Lower leg skin (tissue), 4 donors: ENCODE results near the gene AHCYL2. TPM values are rescaled to one million over a fixed set of nuclear protein-coding genes. Genes with fewer than 3 reads are reported as not detected.

Experiments used
- DNase-seq, 2 donors: peaks; one replicate each; pipeline ENCODE4 v3.0.0-alpha.2; 2019; ENCODE audit warnings: low spot score in 2 of 2
- H3K4me3 ChIP-seq: fragments of 200-600 bp; sonication (generic); 2 replicates; pipeline ENCODE4 v1.5.1; 2017; ENCODE audit warnings: mild to moderate bottlenecking, low read depth; ENCODE audit not compliant: poor library complexity, severe bottlenecking
- POLR2A ChIP-seq, 2 donors: fragments of 450-650 bp; IDR thresholded peaks; one replicate each; pipeline ENCODE4 v1.6.1; 2016 to 2017; ENCODE audit warnings: antibody characterized with exemption in 2 of 2, mild to moderate bottlenecking in 1 of 2, moderate library complexity in 1 of 2
- WGBS, 2 donors: methylation state at CpG; one replicate each; pipeline ENCODE4 v1.1.5; 2018; 5-methylcytosine and 5-hydroxymethylcytosine counted together
- intact Hi-C: fragments of 100-400 bp; cut with DNase I; formaldehyde crosslinking; loops from one replicate; pipeline ENCODE4 v1.15.0; 2023; ENCODE audit warnings: low total_unique reads
- total RNA-seq, 4 donors: library from RNA; depleted of rRNA; stranded (reverse); fragments of >200 nt; gene quantifications; one replicate each; pipeline ENCODE4 v1.1.0, GENCODE V29; 2016
- TF ChIP-seq, protein P1 (sequence below), 3 donors: fragments of 450-650 bp; IDR thresholded peaks; one replicate each; pipeline ENCODE4 v1.5.1; 2016; ENCODE audit warnings: antibody characterized with exemption in 3 of 3, mild to moderate bottlenecking in 3 of 3, moderate library complexity in 2 of 3

Gene AHCYL2
- total RNA-seq, 4 donors from 2014 or later, result 31.1 to 45.8 (median 39.2) TPM

DNA sequence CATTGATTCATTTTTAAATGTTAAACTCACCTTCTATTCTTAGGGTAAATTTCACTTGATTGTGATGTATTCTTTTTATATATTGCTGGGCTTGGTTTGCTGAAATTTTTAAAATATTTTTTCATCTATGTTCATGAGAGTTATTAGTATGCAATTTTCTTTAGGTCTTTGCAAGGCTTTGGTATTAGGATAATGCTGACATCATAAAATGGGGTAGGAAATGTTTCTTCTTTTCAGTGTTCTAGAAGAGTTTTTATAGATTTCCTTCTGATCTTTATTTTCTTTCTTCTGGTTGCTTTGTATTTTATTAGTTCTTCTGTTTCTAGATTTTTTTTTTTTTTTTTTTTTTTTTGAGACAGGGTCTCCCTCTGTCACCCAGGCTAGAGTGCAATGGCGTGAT, 56.3 kb downstream of the AHCYL2 start:
- intact Hi-C loops, result no loop called here
- no peak for DNase-seq
- WGBS, 2 donors, result 100% methylated on average over 1 of the region's 1 CpG
- no peak overlapping the region for H3K4me3 ChIP-seq
- TF ChIP-seq, protein P1, sequence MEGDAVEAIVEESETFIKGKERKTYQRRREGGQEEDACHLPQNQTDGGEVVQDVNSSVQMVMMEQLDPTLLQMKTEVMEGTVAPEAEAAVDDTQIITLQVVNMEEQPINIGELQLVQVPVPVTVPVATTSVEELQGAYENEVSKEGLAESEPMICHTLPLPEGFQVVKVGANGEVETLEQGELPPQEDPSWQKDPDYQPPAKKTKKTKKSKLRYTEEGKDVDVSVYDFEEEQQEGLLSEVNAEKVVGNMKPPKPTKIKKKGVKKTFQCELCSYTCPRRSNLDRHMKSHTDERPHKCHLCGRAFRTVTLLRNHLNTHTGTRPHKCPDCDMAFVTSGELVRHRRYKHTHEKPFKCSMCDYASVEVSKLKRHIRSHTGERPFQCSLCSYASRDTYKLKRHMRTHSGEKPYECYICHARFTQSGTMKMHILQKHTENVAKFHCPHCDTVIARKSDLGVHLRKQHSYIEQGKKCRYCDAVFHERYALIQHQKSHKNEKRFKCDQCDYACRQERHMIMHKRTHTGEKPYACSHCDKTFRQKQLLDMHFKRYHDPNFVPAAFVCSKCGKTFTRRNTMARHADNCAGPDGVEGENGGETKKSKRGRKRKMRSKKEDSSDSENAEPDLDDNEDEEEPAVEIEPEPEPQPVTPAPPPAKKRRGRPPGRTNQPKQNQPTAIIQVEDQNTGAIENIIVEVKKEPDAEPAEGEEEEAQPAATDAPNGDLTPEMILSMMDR (IDR thresholded peaks at IDR 0.05), result no peak
- TF ChIP-seq POLR2A (IDR thresholded peaks at IDR 0.05), result no peak

DNA sequence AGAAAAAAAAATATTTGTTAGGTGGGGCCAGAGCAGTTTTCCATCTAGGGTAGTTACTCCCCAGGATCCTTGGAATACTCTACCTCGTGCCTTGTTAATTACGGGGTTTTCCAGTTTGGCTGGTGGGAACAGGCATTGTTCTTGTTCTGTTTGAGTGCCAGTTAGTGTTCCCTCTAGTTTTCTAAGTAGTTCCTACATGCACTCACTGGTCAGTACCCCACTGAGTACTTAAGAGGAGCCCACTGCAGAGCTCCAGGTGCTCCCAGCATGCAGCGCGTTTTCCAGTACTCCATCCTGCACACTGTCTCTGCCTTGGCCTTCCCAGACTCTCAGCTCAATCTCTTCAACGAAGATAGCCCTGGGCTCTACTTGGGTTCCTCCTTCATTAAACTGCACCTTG, 58.0 kb downstream of the AHCYL2 start:
- intact Hi-C loops, result no loop called here
- WGBS, 2 donors, result 55 to 64% methylated on average over 5 of the region's 5 CpGs
- no peak for DNase-seq
- TF ChIP-seq, protein P1 (IDR thresholded peaks at IDR 0.05), result no peak
- TF ChIP-seq POLR2A (IDR thresholded peaks at IDR 0.05), result no peak
- no peak overlapping the region for H3K4me3 ChIP-seq

DNA sequence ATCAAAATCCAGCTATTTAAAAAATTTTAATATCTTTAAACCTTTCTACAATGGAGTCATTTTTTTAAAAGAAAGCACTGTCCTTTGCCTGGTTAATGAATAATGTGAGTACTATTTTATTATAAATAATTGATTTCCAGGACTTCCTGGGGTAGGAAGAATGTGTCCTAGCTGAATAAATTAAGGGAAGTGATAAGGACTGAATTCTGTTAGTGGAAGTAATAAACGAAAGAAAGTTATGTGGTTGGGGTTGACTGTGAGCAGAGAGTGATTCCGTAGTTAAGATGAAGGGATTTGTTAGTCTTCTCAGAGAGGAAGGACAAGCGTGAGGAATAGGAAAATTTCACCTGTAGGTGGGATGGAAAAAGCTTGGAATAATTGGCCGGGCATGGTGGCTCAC, 59.1 kb downstream of the AHCYL2 start:
- TF ChIP-seq POLR2A (IDR thresholded peaks at IDR 0.05), result no peak
- TF ChIP-seq, protein P1 (IDR thresholded peaks at IDR 0.05), result no peak
- 73 to 79% methylated on average over 4 of the region's 4 CpGs for WGBS, 2 donors
- no peak for DNase-seq
- intact Hi-C loops, result no loop called here
- H3K4me3 ChIP-seq, result no peak overlapping the region

DNA sequence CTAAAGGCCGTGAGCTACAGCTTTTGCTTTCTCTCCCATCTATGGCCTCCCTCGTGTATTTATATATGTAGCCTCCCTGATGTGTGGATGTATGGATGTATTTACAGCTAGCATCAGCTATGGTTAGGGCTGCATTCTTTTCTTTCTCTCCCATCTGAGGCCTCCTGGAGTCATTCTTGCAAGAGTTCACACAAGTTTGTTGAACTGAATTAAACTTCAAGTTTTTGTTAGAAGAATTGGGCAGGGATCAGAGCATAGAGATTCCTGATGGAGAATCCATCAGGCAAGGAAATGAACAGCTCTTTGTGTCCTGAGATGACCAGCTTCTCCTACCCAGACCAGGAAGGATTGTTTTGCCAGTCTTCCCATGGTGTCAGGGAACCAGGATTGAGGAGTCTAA, 60.3 kb downstream of the AHCYL2 start:
- no peak overlapping the region for H3K4me3 ChIP-seq
- intact Hi-C loops, result no loop called here
- no peak for TF ChIP-seq POLR2A (IDR thresholded peaks at IDR 0.05)
- TF ChIP-seq, protein P1 (IDR thresholded peaks at IDR 0.05), result no peak
- no peak for DNase-seq
- 77 to 78% methylated on average over 2 of the region's 2 CpGs for WGBS, 2 donors

DNA sequence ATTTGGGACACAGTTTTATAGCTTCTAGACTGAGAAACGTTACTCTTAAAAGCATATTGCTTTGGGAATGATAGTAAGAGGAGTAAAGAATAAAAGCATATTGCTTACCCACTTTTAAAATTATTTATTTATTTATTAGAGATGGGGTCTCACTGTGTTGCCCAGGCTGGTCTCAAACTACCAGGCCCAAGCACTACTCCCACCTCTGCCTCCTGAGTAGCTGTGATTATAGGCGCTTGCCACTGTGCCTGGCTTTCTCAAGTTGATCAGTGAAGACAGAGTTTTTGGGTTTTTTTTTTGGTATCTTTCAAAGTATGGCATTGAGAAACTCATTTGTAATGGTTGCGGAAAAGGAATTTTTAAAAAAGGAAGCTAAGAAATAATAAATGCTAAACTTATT, 68.0 kb downstream of the AHCYL2 start:
- intact Hi-C loops, result no loop called here
- WGBS, 2 donors, result 97% methylated on average over 3 of the region's 3 CpGs

DNA sequence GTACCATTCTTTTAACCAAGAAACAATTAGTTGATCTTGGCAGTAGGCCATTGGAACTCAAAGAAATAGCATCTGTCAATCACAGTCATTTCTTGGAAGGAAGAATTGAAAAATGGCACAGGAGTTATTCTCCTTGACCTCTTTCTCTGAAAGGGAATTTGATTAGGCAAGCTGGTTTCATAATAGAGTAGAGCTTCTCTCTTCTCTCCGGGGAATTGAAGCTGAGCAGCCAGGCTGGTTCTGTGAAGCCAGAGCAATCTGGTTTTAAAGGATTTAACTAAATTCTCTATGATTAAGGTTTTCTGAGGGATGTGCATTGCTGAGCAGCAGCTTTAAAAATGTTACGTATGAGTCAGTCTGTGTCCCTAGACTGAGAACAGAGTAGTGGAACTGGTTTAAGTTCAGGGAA, 70.2 kb downstream of the AHCYL2 start:
- TF ChIP-seq, protein P1 (IDR thresholded peaks at IDR 0.05), result no peak
- no peak for TF ChIP-seq POLR2A (IDR thresholded peaks at IDR 0.05)
- DNase-seq, result no peak
- intact Hi-C loops, result no loop called here
- no peak overlapping the region for H3K4me3 ChIP-seq
- WGBS, 2 donors, result 25 to 36% methylated on average over 2 of the region's 2 CpGs

More for the DNA sequence above, 68.0 kb downstream of the AHCYL2 start:
- no peak overlapping the region for H3K4me3 ChIP-seq
- no peak for DNase-seq
- TF ChIP-seq, protein P1 (IDR thresholded peaks at IDR 0.05), result no peak
- no peak for TF ChIP-seq POLR2A (IDR thresholded peaks at IDR 0.05)
